Uterus (tissue), 4 donors: Measurements from ENCODE around the gene ADGRE1. TPM values are rescaled to one million over a fixed set of nuclear protein-coding genes. Genes with fewer than 3 reads are reported as not detected.

Source experiments
- DNase-seq, 2 donors: peaks; one replicate each; pipeline ENCODE4 v3.0.0-alpha.2; 2019 to 2020
- H3K27ac ChIP-seq, 2 donors: fragments of 200-600 bp; sonication (generic); 1 replicate in 1 of 2; 2 replicates in 1 of 2; pipeline ENCODE4 v1.5.1; 2016 to 2018
- H3K27me3 ChIP-seq, 2 donors: fragments of 200-600 bp; sonication (generic); one replicate each; pipeline ENCODE4 v1.5.1; 2018 to 2019; ENCODE audit warnings: control low read depth in 1 of 2
- H3K36me3 ChIP-seq, 2 donors: fragments of 200-600 bp; sonication (generic); one replicate each; pipeline ENCODE4 v1.5.1; 2019; ENCODE audit warnings: control low read depth in 1 of 2
- H3K4me1 ChIP-seq, 2 donors: fragments of 200-600 bp; sonication (generic); one replicate each; pipeline ENCODE4 v1.5.1; 2018 to 2019; ENCODE audit warnings: control low read depth in 1 of 2
- H3K4me3 ChIP-seq, 2 donors: fragments of 200-600 bp; sonication (generic); 1 replicate in 1 of 2; 2 replicates in 1 of 2; pipeline ENCODE4 v1.5.1; 2018 to 2019; ENCODE audit warnings: mild to moderate bottlenecking in 1 of 2
- H3K9me3 ChIP-seq, 2 donors: fragments of 200-600 bp; sonication (generic); one replicate each; pipeline ENCODE4 v1.5.1; 2019; ENCODE audit warnings: control low read depth in 1 of 2
- CTCF ChIP-seq, 4 experiments: fragments of 200-600 bp in 2 of 4; fragments of 450-650 bp in 2 of 4; sonication (generic) in 2 of 4; IDR thresholded peaks; one replicate each; pipeline ENCODE4 v1.5.1; 2016 to 2019; ENCODE audit warnings: antibody characterized with exemption in 4 of 4, mild to moderate bottlenecking in 2 of 4, moderate library complexity in 1 of 4
- POLR2A ChIP-seq, 2 donors: fragments of 450-650 bp; IDR thresholded peaks; one replicate each; pipeline ENCODE4 v1.6.1; 2016; ENCODE audit warnings: antibody characterized with exemption in 2 of 2, mild to moderate bottlenecking in 1 of 2, moderate library complexity in 1 of 2
- intact Hi-C: fragments of 100-400 bp; cut with DNase I; formaldehyde crosslinking; loops from one replicate; pipeline ENCODE4 v1.15.1; 2023; ENCODE audit warnings: low total_unique reads
- total RNA-seq, 4 donors: library from RNA; depleted of rRNA in 3 of 4; stranded (reverse); fragments of >200 nt in 3 of 4; gene quantifications; one replicate each; pipeline versions ENCODE4 v1.1.0 to v1.2.4, GENCODE V29; 2014 to 2023
- donor health status: DM: yes; HTN: yes; CAD: no.

Gene ADGRE1
- total RNA-seq, 4 donors from 2014 or later, result 0.21 to 1.0 TPM; not detected in 2

GRCh38 chr19:6958791-6959190 lies 71.4 kb downstream of the ADGRE1 start:
- TF ChIP-seq POLR2A (IDR thresholded peaks at IDR 0.05) (no peak), CTCF (IDR thresholded peaks at IDR 0.05) (no peak)
- Histone ChIP-seq H3K27me3 (no peaks in the 10 kb centered on the region), H3K4me1 (no peaks in the 10 kb centered on the region), H3K27ac (no peak overlapping the region), H3K9me3 (no peaks in the 10 kb centered on the region), H3K36me3 (no peaks in the 10 kb centered on the region), H3K4me3 (no peak overlapping the region)
- no peak for DNase-seq
- intact Hi-C loops, result no loop called here

GRCh38 chr19:6963244-6963852 lies 76.0 kb downstream of the ADGRE1 start:
- Histone ChIP-seq H3K27ac (no peak overlapping the region), H3K9me3 (no peaks in the 10 kb centered on the region), H3K4me1 (no peaks in the 10 kb centered on the region), H3K4me3 (no peak overlapping the region), H3K27me3 (no peaks in the 10 kb centered on the region), H3K36me3 (no peaks in the 10 kb centered on the region)
- TF ChIP-seq CTCF (IDR thresholded peaks at IDR 0.05) (no peak), POLR2A (IDR thresholded peaks at IDR 0.05) (no peak)
- intact Hi-C loops, result no loop called here
- DNase-seq, result no peak

GRCh38 chr19:6963937-6964336 lies 76.6 kb downstream of the ADGRE1 start:
- no peaks in the 10 kb centered on the region for H3K9me3 ChIP-seq
- DNase-seq, result no peak
- H3K27ac ChIP-seq, result no peak overlapping the region
- intact Hi-C loops, result no loop called here
- H3K36me3 ChIP-seq, result no peaks in the 10 kb centered on the region
- no peaks in the 10 kb centered on the region for H3K4me1 ChIP-seq
- H3K27me3 ChIP-seq, result no peaks in the 10 kb centered on the region
- TF ChIP-seq POLR2A (IDR thresholded peaks at IDR 0.05) (no peak), CTCF (IDR thresholded peaks at IDR 0.05) (no peak)
- no peak overlapping the region for H3K4me3 ChIP-seq

GRCh38 chr19:6967967-6968366 lies 80.6 kb downstream of the ADGRE1 start:
- TF ChIP-seq CTCF (IDR thresholded peaks at IDR 0.05), result no peak
- TF ChIP-seq POLR2A (IDR thresholded peaks at IDR 0.05), result no peak
- intact Hi-C loops, result no loop called here
- Histone ChIP-seq H3K36me3 (no peaks in the 10 kb centered on the region), H3K9me3 (no peaks in the 10 kb centered on the region), H3K4me1 (no peaks in the 10 kb centered on the region), H3K4me3 (no peak overlapping the region), H3K27me3 (no peaks in the 10 kb centered on the region), H3K27ac (no peak overlapping the region)
- no peak for DNase-seq

- intact Hi-C loops, result no loop called here
- H3K27me3 ChIP-seq, result no peaks in the 10 kb centered on the region
- H3K9me3 ChIP-seq, result no peaks in the 10 kb centered on the region
- H3K4me3 ChIP-seq, result no peak overlapping the region
- TF ChIP-seq POLR2A (IDR thresholded peaks at IDR 0.05) (no peak), CTCF (IDR thresholded peaks at IDR 0.05) (no peak)
- no peak for DNase-seq
- H3K4me1 ChIP-seq, result no peaks in the 10 kb centered on the region
- no peak overlapping the region for H3K27ac ChIP-seq
- no peaks in the 10 kb centered on the region for H3K36me3 ChIP-seq
Measured at GRCh38 chr19:6969490-6969889, 82.1 kb downstream of the ADGRE1 start.
